BLaER1 (cell line): ENCODE data around the gene HIBADH.

Experiments
- H3K27ac ChIP-seq: shearing (Covaris generic); formaldehyde crosslinking; 2 replicates; pipeline ENCODE4 v1.8.1; 2022
- H3K27me3 ChIP-seq: shearing (Covaris generic); formaldehyde crosslinking; 2 replicates; pipeline ENCODE4 v1.8.1; 2022
- H3K36me3 ChIP-seq: shearing (Covaris generic); formaldehyde crosslinking; 2 replicates; pipeline ENCODE4 v1.8.1; 2022
- H3K4me1 ChIP-seq: shearing (Covaris generic); formaldehyde crosslinking; 2 replicates; pipeline ENCODE4 v1.8.1; 2022
- H3K4me2 ChIP-seq: shearing (Covaris generic); formaldehyde crosslinking; 2 replicates; pipeline ENCODE4 v1.8.1; 2022
- H3K4me3 ChIP-seq: shearing (Covaris generic); formaldehyde crosslinking; 2 replicates; pipeline ENCODE4 v1.8.1; 2022
- H3K9ac ChIP-seq: shearing (Covaris generic); formaldehyde crosslinking; 2 replicates; pipeline ENCODE4 v1.8.1; 2022
- H3K9me3 ChIP-seq: shearing (Covaris generic); formaldehyde crosslinking; 2 replicates; pipeline ENCODE4 v1.8.1; 2022
- H4K20me1 ChIP-seq: shearing (Covaris generic); formaldehyde crosslinking; 2 replicates; pipeline ENCODE4 v1.8.1; 2022
- Cebpa-rat ChIP-seq: shearing (Covaris generic); IDR thresholded peaks from 2 replicates; pipeline ENCODE4 v1.8.1; 2022

HIBADH gene

GRCh38 chr7:27607210-27607606 is 55.5 kb downstream of the HIBADH start:
- H3K27ac ChIP-seq: no peak overlapping the region
- no peaks in the 10 kb centered on the region for H3K27me3 ChIP-seq
- no peak overlapping the region for H3K9ac ChIP-seq
- no peaks in the 10 kb centered on the region for H4K20me1 ChIP-seq
- H3K36me3 ChIP-seq: no peaks in the 10 kb centered on the region
- H3K9me3 ChIP-seq: no peaks in the 10 kb centered on the region
- H3K4me2 ChIP-seq: no peak overlapping the region
- no peak for TF ChIP-seq Cebpa-rat
- no peaks in the 10 kb centered on the region for H3K4me1 ChIP-seq
- H3K4me3 ChIP-seq: no peak overlapping the region

GRCh38 chr7:27606270-27607209 is 56.1 kb downstream of the HIBADH start:
- Histone ChIP-seq H3K27me3 (no peaks in the 10 kb centered on the region), H3K27ac (no peak overlapping the region), H3K9ac (no peak overlapping the region), H4K20me1 (no peaks in the 10 kb centered on the region), H3K9me3 (no peaks in the 10 kb centered on the region), H3K4me1 (no peaks in the 10 kb centered on the region), H3K4me3 (no peak overlapping the region), H3K36me3 (no peaks in the 10 kb centered on the region), H3K4me2 (no peak overlapping the region)
- no peak for TF ChIP-seq Cebpa-rat

DNA sequence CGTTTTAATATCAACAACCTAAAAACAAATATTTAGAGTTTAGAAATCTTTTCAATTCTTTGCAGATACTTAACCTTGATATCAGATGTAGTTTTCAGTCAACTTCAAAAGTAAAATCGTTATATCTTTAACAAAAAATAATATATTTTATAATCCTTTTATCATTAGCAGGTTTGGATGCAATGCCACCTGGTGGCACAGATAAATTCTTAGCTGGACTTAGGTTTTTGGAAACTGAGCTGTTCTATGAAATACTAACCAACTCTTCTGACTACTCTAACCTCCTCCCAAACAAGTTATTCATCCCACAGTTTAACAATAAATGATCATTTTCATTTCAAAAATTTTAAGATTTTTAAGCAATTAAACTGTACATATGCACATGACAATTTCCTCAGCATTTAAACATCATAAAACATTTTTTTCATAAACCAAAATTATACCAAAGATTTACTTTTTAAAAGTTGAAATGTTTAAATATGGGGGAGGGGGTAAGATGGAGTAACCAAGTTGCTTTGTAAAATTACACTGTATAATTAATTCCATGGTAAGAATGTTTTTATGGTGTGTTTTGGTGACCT is 56.9 kb downstream of the HIBADH start:
- no peaks in the 10 kb centered on the region for H3K36me3 ChIP-seq
- no peak overlapping the region for H3K4me2 ChIP-seq
- no peak overlapping the region for H3K4me3 ChIP-seq
- H3K27me3 ChIP-seq: no peaks in the 10 kb centered on the region
- no peak overlapping the region for H3K27ac ChIP-seq
- no peak for TF ChIP-seq Cebpa-rat
- no peaks in the 10 kb centered on the region for H3K4me1 ChIP-seq
- no peak overlapping the region for H3K9ac ChIP-seq
- H3K9me3 ChIP-seq: no peaks in the 10 kb centered on the region
- H4K20me1 ChIP-seq: no peaks in the 10 kb centered on the region

DNA sequence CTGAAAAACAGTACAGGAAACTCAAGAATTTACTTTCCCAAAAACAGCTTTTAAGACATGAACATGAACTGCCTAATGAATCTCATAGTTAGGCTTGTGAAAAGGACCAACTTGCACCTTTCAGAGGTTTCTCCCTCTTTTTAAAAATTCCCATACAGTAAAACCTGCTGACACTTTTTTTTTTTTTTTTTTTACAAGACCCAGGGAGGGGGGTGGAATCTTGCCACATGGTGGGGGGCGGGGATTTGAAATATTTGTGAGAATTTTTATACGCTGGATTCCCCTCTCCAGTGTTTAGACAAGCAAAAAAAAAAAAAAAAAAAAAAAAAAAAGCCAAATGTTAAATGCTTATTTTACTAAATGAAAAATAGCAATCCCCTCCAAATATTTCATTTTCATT is 57.4 kb downstream of the HIBADH start:
- no peaks in the 10 kb centered on the region for H3K36me3 ChIP-seq
- H3K27me3 ChIP-seq: no peaks in the 10 kb centered on the region
- no peak overlapping the region for H3K4me2 ChIP-seq
- H4K20me1 ChIP-seq: no peaks in the 10 kb centered on the region
- no peaks in the 10 kb centered on the region for H3K9me3 ChIP-seq
- H3K4me3 ChIP-seq: no peak overlapping the region
- H3K27ac ChIP-seq: no peak overlapping the region
- no peak overlapping the region for H3K9ac ChIP-seq
- no peak for TF ChIP-seq Cebpa-rat
- no peaks in the 10 kb centered on the region for H3K4me1 ChIP-seq

DNA sequence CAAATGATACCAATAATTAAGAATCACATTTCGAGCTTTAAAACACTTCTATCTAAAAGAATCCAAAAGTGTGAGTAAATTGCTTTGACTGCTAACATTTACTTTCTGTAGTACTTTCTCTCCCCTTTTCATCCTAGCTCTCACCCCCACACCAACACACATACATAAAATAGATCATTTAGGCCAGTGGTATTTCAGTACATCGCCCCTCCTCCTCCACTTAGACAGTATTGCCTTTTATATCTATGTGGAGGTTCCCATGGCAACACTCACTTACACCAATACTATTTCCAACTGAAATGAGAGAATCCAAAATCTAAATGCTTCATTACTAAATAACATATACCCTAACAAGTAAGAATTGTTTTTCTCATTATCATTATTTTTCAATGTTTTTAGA is 58.9 kb downstream of the HIBADH start:
- no peaks in the 10 kb centered on the region for H4K20me1 ChIP-seq
- no peaks in the 10 kb centered on the region for H3K4me1 ChIP-seq
- no peaks in the 10 kb centered on the region for H3K27me3 ChIP-seq
- no peak overlapping the region for H3K9ac ChIP-seq
- no peaks in the 10 kb centered on the region for H3K36me3 ChIP-seq
- H3K27ac ChIP-seq: no peak overlapping the region
- no peaks in the 10 kb centered on the region for H3K9me3 ChIP-seq
- H3K4me3 ChIP-seq: no peak overlapping the region
- TF ChIP-seq Cebpa-rat: no peak
- no peak overlapping the region for H3K4me2 ChIP-seq

GRCh38 chr7:27602766-27603165 is 59.9 kb downstream of the HIBADH start:
- Histone ChIP-seq H3K9me3 (no peaks in the 10 kb centered on the region), H3K4me1 (no peaks in the 10 kb centered on the region)
- no peak for TF ChIP-seq Cebpa-rat

DNA sequence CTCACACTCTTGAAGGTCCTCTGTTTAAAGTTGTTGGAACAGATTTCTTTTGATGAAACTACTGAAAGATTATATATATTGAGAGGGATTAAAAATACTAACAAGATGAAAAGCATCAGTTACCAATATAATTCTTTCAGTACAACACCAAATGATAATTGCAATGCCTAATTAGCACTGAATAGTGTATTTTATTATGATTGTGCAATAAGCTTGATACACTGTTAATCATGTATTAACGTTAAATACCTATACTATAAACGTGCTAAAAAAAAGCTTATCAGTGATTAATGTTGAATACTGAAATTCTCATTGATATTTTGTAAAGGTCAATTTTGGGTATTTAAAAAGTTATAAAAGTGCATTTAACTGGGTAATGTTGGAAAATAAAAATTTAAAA is 61.5 kb downstream of the HIBADH start:
- no peaks in the 10 kb centered on the region for H3K27me3 ChIP-seq
- H3K9me3 ChIP-seq: no peaks in the 10 kb centered on the region
- no peak overlapping the region for H3K9ac ChIP-seq
- TF ChIP-seq Cebpa-rat: no peak
- no peak overlapping the region for H3K4me3 ChIP-seq
- H4K20me1 ChIP-seq: no peaks in the 10 kb centered on the region
- H3K4me1 ChIP-seq: no peaks in the 10 kb centered on the region
- H3K36me3 ChIP-seq: no peaks in the 10 kb centered on the region
- no peak overlapping the region for H3K27ac ChIP-seq
- no peak overlapping the region for H3K4me2 ChIP-seq

More at GRCh38 chr7:27602766-27603165, 59.9 kb downstream of the HIBADH start:
- H3K36me3 ChIP-seq: no peaks in the 10 kb centered on the region
- no peaks in the 10 kb centered on the region for H4K20me1 ChIP-seq
- H3K9ac ChIP-seq: no peak overlapping the region
- H3K4me2 ChIP-seq: no peak overlapping the region
- H3K27ac ChIP-seq: no peak overlapping the region
- H3K27me3 ChIP-seq: no peaks in the 10 kb centered on the region
- no peak overlapping the region for H3K4me3 ChIP-seq

- H4K20me1 ChIP-seq: no peaks in the 10 kb centered on the region
- no peak overlapping the region for H3K4me3 ChIP-seq
- no peak overlapping the region for H3K9ac ChIP-seq
- H3K36me3 ChIP-seq: no peaks in the 10 kb centered on the region
- H3K27ac ChIP-seq: no peak overlapping the region
- no peaks in the 10 kb centered on the region for H3K4me1 ChIP-seq
- H3K9me3 ChIP-seq: no peaks in the 10 kb centered on the region
- no peak overlapping the region for H3K4me2 ChIP-seq
- no peak for TF ChIP-seq Cebpa-rat
- H3K27me3 ChIP-seq: no peaks in the 10 kb centered on the region
Measured at GRCh38 chr7:27600247-27600646, 62.4 kb downstream of the HIBADH start.

GRCh38 chr7:27595009-27595408 is 67.7 kb downstream of the HIBADH start:
- TF ChIP-seq Cebpa-rat: no peak
- H3K4me1 ChIP-seq: no peaks in the 10 kb centered on the region
- H3K4me2 ChIP-seq: no peak overlapping the region

GRCh38 chr7:27593226-27593625 is 69.5 kb downstream of the HIBADH start:
- Histone ChIP-seq H3K4me2 (no peak overlapping the region), H3K36me3 (0 out of 2 replicates have a peak, but pooled peaks cover 7% of the 10 kb centered on the region), H3K4me3 (no peak overlapping the region), H3K27ac (no peak overlapping the region), H4K20me1 (no peaks in the 10 kb centered on the region), H3K4me1 (no peaks in the 10 kb centered on the region), H3K27me3 (no peaks in the 10 kb centered on the region), H3K9ac (no peak overlapping the region), H3K9me3 (no peaks in the 10 kb centered on the region)
- no peak for TF ChIP-seq Cebpa-rat

More at GRCh38 chr7:27595009-27595408, 67.7 kb downstream of the HIBADH start:
- H3K9me3 ChIP-seq: no peaks in the 10 kb centered on the region
- H3K27me3 ChIP-seq: no peaks in the 10 kb centered on the region
- H3K27ac ChIP-seq: no peak overlapping the region
- H3K4me3 ChIP-seq: no peak overlapping the region
- 0 out of 2 replicates have a peak, but pooled peaks cover 7% of the 10 kb centered on the region for H3K36me3 ChIP-seq
- H3K9ac ChIP-seq: no peak overlapping the region
- no peaks in the 10 kb centered on the region for H4K20me1 ChIP-seq
